DOHH2 (cell line): ENCODE measurements around the gene KL.

Experiments
- CTCF ChIP-seq: fragments of 200-600 bp; sonication (generic); IDR thresholded peaks from one replicate; pipeline ENCODE4 v1.5.1; 2014; ENCODE audit warnings: antibody characterized with exemption, mild to moderate bottlenecking, low read depth, low read length; ENCODE audit not compliant: poor library complexity, severe bottlenecking
- EZH2phosphoT487 ChIP-seq: fragments of 200-600 bp; sonication (generic); IDR thresholded peaks from 2 replicates; pipeline ENCODE4 v1.6.1; 2017; ENCODE audit warnings: borderline replicate concordance, mild to moderate bottlenecking, antibody characterized with exemption, low read length, moderate library complexity, mixed read lengths

DNA sequence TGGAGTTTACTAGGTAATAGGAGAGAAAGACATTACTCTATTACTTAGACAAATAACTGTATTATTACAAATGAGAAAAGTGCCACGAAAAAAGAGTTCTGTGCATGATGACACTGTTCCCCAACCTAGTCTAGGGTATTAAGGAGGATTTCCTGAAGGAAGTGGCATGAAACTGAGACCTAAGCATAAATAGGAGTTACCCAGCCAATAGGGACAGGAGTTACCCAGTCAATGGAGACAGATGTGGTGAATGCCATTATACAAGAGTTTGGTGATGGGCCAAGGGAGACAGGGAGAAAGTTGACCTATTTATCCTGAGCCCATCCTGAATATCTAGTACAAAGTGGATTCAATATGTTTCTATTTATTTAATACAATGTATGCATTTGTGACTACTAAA lies 65.4 kb downstream of the KL start:
- no peak for TF ChIP-seq CTCF
- TF ChIP-seq EZH2phosphoT487, result no peak
